Kidney (tissue), 14 donors: ENCODE measurements around the gene PREP. TPM values are rescaled to one million over a fixed set of nuclear protein-coding genes. Genes with fewer than 3 reads are reported as not detected.

ENCODE experiments used
- DNase-seq, 5 donors: peaks; one replicate each; pipeline ENCODE4 v3.0.0-alpha.2; 2013 to 2020
- FAIRE-seq: peaks from 2 replicates; lab custom pipeline; 2012; peaks lifted over from hg19 to GRCh38; lab: Jason Lieb, UNC
- H3K27ac ChIP-seq, 2 donors: one replicate each; pipeline ENCODE4 v1.7.0; 2013; ENCODE audit warnings: low read depth in 2 of 2, low read length in 2 of 2, inconsistent platforms in 1 of 2
- H3K27me3 ChIP-seq: one replicate; pipeline ENCODE4 v1.7.1; 2013; ENCODE audit warnings: low read length, inconsistent platforms; ENCODE audit not compliant: control insufficient read depth, insufficient read depth
- H3K36me3 ChIP-seq, 3 donors: one replicate each; pipeline versions ENCODE4 v1.7.0 to v1.7.1; 2013; ENCODE audit warnings: low read length in 3 of 3, control low read depth in 1 of 3, inconsistent platforms in 1 of 3; ENCODE audit not compliant: insufficient read depth in 3 of 3, control insufficient read depth in 2 of 3
- H3K4me1 ChIP-seq, 3 donors: one replicate each; pipeline versions ENCODE4 v1.7.0 to v1.7.1; 2013; ENCODE audit warnings: low read length in 3 of 3, inconsistent platforms in 1 of 3, low read depth in 1 of 3; ENCODE audit not compliant: control insufficient read depth in 2 of 3, insufficient read depth in 2 of 3
- H3K4me3 ChIP-seq, 3 donors: one replicate each; pipeline versions ENCODE4 v1.7.0 to v1.8.1; 2013; ENCODE audit warnings: low read length in 3 of 3, control low read depth in 1 of 3, inconsistent platforms in 1 of 3
- H3K9ac ChIP-seq, 3 donors: one replicate each; pipeline versions ENCODE4 v1.7.0 to v1.7.1; 2013; ENCODE audit warnings: low read length in 3 of 3, control low read depth in 1 of 3, inconsistent platforms in 1 of 3
- H3K9me3 ChIP-seq, 3 donors: one replicate each; pipeline versions ENCODE4 v1.7.0 to v1.7.1; 2013; ENCODE audit warnings: low read length in 3 of 3, control low read depth in 1 of 3, inconsistent platforms in 1 of 3; ENCODE audit not compliant: control insufficient read depth in 2 of 3, insufficient read depth in 1 of 3
- intact Hi-C: fragments of 100-400 bp; cut with DNase I; formaldehyde crosslinking; loops from one replicate; pipeline ENCODE4 v1.11.1; 2022
- polyA plus RNA-seq: library from polyadenylated mRNA; stranded (reverse); fragments of 350-450 nt; fragmentation: Illumina TruSeq; extraction: RNeasy Lipid Tissue Mini Kit (QIAGEN cat#74804); gene quantifications from one replicate; pipeline ENCODE4 v1.2.3, GENCODE V29; 2014; ENCODE audit warnings: low read depth, low replicate concordance; ENCODE audit not compliant: insufficient read depth
- total RNA-seq: library from RNA; stranded (reverse); fragmentation: NEBNext Ultra II Directional; extraction: Animal tissue kit (Norgen Biotek cat#: 25700); gene quantifications from one replicate; pipeline ENCODE4 v1.2.1, GENCODE V29; 2021
- TF ChIP-seq, protein P1 (sequence below): IDR thresholded peaks from 3 replicates; pipeline ENCODE4 v1.5.1; 2012; ENCODE audit warnings: mild to moderate bottlenecking, moderate library complexity, borderline replicate concordance; ENCODE audit not compliant: insufficient read depth; ENCODE audit errors: extremely low read depth
- donor health status: control.
- donor health status: control.
- donor health status: control.
- donor health status: control.
- donor health status: control.
- donor health status: DM: yes; HTN: yes; CAD: no.
- donor health status: Normal renal cell carcinoma (clear cell type).

Gene PREP
- total and polyA plus RNA-seq, 2 donors from 2014 or later = 13.4 to 20.1 TPM

- Histone ChIP-seq H3K36me3 (no peaks in the 10 kb centered on the region), H3K4me1 (no peaks in the 10 kb centered on the region), H3K9me3 (no peaks in the 10 kb centered on the region), H3K4me3 (no peak overlapping the region), H3K27me3 (no peaks in the 10 kb centered on the region), H3K9ac (no peak overlapping the region), H3K27ac (no peak overlapping the region)
- no peak for FAIRE-seq
- DNase-seq = no peak
- intact Hi-C loops = no loop called here
- TF ChIP-seq, protein P1, sequence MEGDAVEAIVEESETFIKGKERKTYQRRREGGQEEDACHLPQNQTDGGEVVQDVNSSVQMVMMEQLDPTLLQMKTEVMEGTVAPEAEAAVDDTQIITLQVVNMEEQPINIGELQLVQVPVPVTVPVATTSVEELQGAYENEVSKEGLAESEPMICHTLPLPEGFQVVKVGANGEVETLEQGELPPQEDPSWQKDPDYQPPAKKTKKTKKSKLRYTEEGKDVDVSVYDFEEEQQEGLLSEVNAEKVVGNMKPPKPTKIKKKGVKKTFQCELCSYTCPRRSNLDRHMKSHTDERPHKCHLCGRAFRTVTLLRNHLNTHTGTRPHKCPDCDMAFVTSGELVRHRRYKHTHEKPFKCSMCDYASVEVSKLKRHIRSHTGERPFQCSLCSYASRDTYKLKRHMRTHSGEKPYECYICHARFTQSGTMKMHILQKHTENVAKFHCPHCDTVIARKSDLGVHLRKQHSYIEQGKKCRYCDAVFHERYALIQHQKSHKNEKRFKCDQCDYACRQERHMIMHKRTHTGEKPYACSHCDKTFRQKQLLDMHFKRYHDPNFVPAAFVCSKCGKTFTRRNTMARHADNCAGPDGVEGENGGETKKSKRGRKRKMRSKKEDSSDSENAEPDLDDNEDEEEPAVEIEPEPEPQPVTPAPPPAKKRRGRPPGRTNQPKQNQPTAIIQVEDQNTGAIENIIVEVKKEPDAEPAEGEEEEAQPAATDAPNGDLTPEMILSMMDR = no peak
Observed at GRCh38 chr6:105433723-105434122, 30.8 kb upstream of the PREP start.

DNA sequence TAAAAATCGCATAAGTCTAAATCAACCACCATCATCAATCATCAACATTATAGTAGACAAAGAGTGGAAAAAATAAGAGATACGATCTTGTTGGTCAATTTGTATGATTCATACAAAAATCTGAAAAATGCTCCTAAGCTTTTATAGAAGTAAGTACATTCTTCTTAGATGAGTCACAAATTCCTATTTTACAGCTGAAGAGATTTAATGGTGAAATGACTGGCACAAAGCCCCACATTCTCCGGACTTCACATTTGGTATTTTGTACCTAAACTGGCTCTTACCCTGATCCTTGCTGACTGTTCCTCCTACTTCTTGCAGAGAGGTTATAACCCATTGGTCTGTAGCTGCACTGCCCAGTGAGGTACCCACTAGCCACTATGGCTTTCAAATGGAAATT lies 29.9 kb upstream of the PREP start:
- intact Hi-C loops = no loop called here
- DNase-seq (peak in 1 of 5 donors; percentile 10), FAIRE-seq (no peak)
- Histone ChIP-seq H3K4me1 (peaks cover 0 to 6% (median 0%) of the 10 kb centered on the region in 3 donors), H3K27ac (no peak overlapping the region), H3K27me3 (no peaks in the 10 kb centered on the region), H3K9ac (no peak overlapping the region), H3K9me3 (no peaks in the 10 kb centered on the region), H3K4me3 (no peak overlapping the region), H3K36me3 (no peaks in the 10 kb centered on the region)
- TF ChIP-seq, protein P1 = no peak

DNA sequence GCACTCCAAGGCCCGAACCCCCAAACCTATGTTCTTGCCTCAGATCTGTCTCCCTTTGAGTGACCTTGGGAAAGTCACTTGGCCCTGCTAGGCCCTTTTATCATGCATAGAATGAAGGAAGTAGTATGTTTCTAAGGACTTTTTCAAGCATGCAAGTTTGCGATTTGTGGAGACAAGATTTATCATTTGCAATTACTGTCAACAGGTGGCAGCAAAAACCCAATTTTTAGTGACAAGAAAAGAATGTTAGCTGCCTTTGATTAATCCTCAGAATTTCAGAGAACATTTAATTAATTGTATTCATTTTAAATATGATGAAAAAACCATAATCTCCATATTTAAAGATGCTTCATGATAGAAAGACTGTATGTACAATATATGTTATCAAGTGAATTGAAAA lies 28.3 kb upstream of the PREP start:
- Histone ChIP-seq H3K27me3 (no peaks in the 10 kb centered on the region), H3K4me3 (no peak overlapping the region), H3K27ac (no peak overlapping the region), H3K36me3 (no peaks in the 10 kb centered on the region), H3K9me3 (no peaks in the 10 kb centered on the region), H3K4me1 (peaks cover 0 to 6% (median 0%) of the 10 kb centered on the region in 3 donors), H3K9ac (no peak overlapping the region)
- peak; percentile 80 for FAIRE-seq
- TF ChIP-seq, protein P1 = peak; percentile 50
- intact Hi-C loops = no loop called here
- peak in 2 of 5 donors; percentile 67 to 75 for DNase-seq

DNA sequence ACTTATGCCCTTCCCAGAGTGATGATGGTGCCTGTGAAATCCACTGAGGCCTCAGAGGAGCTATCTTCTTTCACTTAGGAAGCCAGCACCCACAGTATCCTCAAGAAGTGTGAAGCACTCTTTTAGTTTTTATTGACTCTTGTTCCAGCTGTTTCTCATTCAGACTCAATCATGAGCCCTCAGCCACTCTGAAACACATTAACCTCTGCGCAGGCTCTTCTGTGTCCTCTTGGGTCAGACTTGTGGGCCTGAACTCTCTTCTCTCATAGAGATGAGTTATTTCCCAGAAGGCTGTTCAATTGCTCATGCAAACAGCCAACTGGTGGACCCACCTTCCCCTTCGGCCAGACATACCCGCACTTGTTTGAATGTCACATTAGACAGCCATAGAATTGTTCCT lies 27.8 kb upstream of the PREP start:
- DNase-seq (peak in 1 of 5 donors; percentile 9), FAIRE-seq (no peak)
- H3K27ac ChIP-seq = no peak overlapping the region
- no peaks in the 10 kb centered on the region for H3K27me3 ChIP-seq
- H3K4me1 ChIP-seq = peaks cover 0 to 6% (median 0%) of the 10 kb centered on the region in 3 donors
- no peaks in the 10 kb centered on the region for H3K9me3 ChIP-seq
- H3K9ac ChIP-seq = no peak overlapping the region
- intact Hi-C loops = no loop called here
- H3K4me3 ChIP-seq = no peak overlapping the region
- no peaks in the 10 kb centered on the region for H3K36me3 ChIP-seq
- TF ChIP-seq, protein P1 = no peak
